SIG-M5 treated with dmso at 0.1 percent for 504 hours (cell line): ENCODE measurements around the gene USP32.

ENCODE experiments used
- DNase-seq: peaks from one replicate; lab custom pipeline; 2025; ENCODE audit not compliant: unreplicated experiment; lab: John Stamatoyannopoulos, UW

USP32 gene

GRCh38 chr17:60159479-60159866, 232.5 kb downstream of the USP32 start:
- no peak for DNase-seq

GRCh38 chr17:60158751-60159478, 233.0 kb downstream of the USP32 start:
- no peak for DNase-seq

GRCh38 chr17:60157487-60158040, 234.4 kb downstream of the USP32 start:
- no peak for DNase-seq

- no peak for DNase-seq
These were observed 235.2 kb downstream of the USP32 start for GRCh38 chr17:60156746-60157145.

GRCh38 chr17:60155815-60156214, 236.1 kb downstream of the USP32 start:
- DNase-seq, result no peak

- DNase-seq, result no peak
These were observed 236.5 kb downstream of the USP32 start for GRCh38 chr17:60155427-60155814.

GRCh38 chr17:60154616-60155426, 237.1 kb downstream of the USP32 start:
- no peak for DNase-seq

- DNase-seq, result no peak
These were observed 238.1 kb downstream of the USP32 start for GRCh38 chr17:60153606-60154390.

GRCh38 chr17:60151355-60151754, 240.6 kb downstream of the USP32 start:
- no peak for DNase-seq

GRCh38 chr17:60149691-60150582, 242.0 kb downstream of the USP32 start, which contains the start of gene CA4:
Gene CA4 (plus strand): TSS chr17:60149973. CDS start chr17:60150035, 62 bp downstream.
- no peak for DNase-seq

- no peak for DNase-seq
These were observed 243.6 kb downstream of the USP32 start for GRCh38 chr17:60148373-60148772.

- DNase-seq, result peak; percentile 71
These were observed 244.2 kb downstream of the USP32 start for GRCh38 chr17:60147553-60148223.

GRCh38 chr17:60146206-60146605, 245.7 kb downstream of the USP32 start:
- no peak for DNase-seq

- DNase-seq, result no peak
These were observed 246.7 kb downstream of the USP32 start for GRCh38 chr17:60145006-60145935.

- DNase-seq, result peak; percentile 100
These were observed 248.9 kb downstream of the USP32 start for GRCh38 chr17:60142872-60143499.

- no peak for DNase-seq
These were observed 250.6 kb downstream of the USP32 start for GRCh38 chr17:60141111-60142018.
